GM12875 (cell line): ENCODE results near the gene ADAT1.

Experiments
- H3K4me3 ChIP-seq: one replicate; pipeline ENCODE4 v1.5.1; 2011; ENCODE audit warnings: low read depth, low read length, control low read depth
- TF ChIP-seq, protein P1 (sequence below): IDR thresholded peaks from 2 replicates; pipeline ENCODE4 v1.5.1; 2011; ENCODE audit warnings: low read depth, mild to moderate bottlenecking, control low read depth, inconsistent platforms, low read length, moderate library complexity, borderline replicate concordance; ENCODE audit not compliant: insufficient read depth

Gene ADAT1

DNA sequence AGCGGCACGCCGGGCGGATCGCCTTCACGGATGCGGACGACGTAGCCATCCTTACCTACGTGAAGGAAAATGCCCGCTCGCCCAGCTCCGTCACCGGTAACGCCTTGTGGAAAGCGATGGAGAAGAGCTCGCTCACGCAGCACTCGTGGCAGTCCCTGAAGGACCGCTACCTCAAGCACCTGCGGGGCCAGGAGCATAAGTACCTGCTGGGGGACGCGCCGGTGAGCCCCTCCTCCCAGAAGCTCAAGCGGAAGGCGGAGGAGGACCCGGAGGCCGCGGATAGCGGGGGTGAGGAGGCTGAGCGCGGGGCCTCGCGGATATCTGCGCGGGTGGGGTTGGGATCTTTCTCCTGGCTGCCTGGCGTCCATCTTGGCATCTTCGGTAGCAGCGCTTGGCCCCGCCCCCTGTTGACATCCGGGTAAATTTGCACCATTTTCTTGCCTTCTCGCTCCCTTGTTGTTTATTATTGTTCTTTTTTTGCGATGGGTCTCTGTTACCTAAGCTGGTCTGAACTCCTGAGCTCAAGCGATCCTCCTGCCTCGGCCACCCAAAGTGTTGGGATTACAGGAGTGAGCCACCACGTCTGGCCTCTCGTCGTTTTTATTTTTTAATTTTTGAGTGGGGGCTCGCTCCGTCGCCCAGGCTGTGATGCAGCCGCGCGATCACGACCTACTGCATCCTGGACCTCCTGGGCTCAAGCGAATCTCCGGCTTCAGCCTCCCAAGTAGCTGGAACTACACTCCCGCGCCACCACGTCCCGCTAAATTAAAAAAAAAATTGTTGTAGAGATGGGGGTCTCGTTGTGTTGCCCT is 25.4 kb upstream of the ADAT1 start:
- TF ChIP-seq, protein P1, sequence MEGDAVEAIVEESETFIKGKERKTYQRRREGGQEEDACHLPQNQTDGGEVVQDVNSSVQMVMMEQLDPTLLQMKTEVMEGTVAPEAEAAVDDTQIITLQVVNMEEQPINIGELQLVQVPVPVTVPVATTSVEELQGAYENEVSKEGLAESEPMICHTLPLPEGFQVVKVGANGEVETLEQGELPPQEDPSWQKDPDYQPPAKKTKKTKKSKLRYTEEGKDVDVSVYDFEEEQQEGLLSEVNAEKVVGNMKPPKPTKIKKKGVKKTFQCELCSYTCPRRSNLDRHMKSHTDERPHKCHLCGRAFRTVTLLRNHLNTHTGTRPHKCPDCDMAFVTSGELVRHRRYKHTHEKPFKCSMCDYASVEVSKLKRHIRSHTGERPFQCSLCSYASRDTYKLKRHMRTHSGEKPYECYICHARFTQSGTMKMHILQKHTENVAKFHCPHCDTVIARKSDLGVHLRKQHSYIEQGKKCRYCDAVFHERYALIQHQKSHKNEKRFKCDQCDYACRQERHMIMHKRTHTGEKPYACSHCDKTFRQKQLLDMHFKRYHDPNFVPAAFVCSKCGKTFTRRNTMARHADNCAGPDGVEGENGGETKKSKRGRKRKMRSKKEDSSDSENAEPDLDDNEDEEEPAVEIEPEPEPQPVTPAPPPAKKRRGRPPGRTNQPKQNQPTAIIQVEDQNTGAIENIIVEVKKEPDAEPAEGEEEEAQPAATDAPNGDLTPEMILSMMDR = no peak

GRCh38 chr16:75647492-75648264 is 24.6 kb upstream of the ADAT1 start, which contains the start of the genes KARS1 and TERF2IP:
Gene KARS1 (minus strand): TSS chr16:75647665. CDS start chr16:75647639, 26 bp downstream.
Gene TERF2IP (plus strand): TSS chr16:75647773. CDS start chr16:75647883, 110 bp downstream.
- H3K4me3 ChIP-seq = peak within 1 kb of the TSS; percentile 98
- TF ChIP-seq, protein P1 = no peak

More for the DNA sequence above, 25.4 kb upstream of the ADAT1 start:
- peak overlapping the region; percentile 98 for H3K4me3 ChIP-seq

- TF ChIP-seq, protein P1 = no peak
- peak overlapping the region; percentile 98 for H3K4me3 ChIP-seq
Observed at GRCh38 chr16:75647112-75647491, 24.0 kb upstream of the ADAT1 start.

DNA sequence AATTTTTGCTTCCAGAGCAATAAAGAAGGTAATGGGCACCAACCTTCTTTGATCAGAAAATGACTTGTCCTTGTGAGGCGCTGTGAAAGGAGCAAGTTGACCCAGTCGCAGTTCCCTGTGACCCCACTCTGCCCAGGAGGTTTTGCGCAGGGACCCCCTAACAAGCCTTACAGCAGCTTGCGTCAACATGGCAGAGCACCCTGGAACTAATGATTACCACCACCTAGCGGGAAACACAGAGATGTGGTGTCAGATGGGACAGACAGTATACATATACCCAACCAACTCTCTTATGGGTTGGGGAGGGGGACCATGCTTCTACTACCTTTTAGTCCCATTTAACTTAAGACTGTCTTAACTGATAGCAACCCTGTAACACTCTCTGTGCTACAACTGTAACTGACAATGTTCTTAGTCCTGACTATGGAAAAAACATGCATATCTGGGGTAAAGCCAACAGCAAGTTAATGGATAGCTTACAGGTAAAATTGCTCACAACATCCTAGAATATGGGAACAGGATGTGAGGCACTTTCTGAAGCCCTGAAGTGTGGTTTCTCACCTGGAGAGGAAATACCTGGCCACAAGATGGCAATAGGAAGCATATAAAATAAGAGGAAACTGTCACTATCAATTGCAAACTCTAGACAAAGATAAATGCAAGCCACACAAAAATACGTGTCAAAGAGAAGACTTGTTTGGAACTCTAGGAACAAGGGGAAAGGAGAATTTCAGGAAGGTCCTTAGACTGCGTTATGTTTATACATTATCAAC is 21.3 kb upstream of the ADAT1 start:
- TF ChIP-seq, protein P1 = no peak
- H3K4me3 ChIP-seq = no peak overlapping the region

DNA sequence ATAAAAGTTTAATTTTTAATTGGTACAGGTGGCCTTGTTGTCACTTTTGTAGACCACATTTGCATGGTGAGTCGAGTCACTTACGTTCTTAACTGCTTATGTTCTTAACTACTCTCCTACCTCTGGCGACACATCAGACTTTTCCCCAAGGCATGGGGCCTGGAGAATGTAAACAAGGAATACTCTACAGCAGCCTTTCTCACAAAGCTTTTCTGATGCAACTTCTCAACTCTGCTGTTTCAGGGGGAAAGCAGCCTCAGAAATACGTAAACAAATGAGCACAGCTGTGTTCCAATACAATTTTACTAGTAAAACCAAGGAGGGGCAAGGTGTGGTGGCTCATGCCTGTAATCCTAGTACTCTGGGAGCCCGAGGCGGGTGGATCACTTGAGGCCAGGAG is 17.5 kb upstream of the ADAT1 start:
- no peak overlapping the region for H3K4me3 ChIP-seq
- TF ChIP-seq, protein P1 = no peak

DNA sequence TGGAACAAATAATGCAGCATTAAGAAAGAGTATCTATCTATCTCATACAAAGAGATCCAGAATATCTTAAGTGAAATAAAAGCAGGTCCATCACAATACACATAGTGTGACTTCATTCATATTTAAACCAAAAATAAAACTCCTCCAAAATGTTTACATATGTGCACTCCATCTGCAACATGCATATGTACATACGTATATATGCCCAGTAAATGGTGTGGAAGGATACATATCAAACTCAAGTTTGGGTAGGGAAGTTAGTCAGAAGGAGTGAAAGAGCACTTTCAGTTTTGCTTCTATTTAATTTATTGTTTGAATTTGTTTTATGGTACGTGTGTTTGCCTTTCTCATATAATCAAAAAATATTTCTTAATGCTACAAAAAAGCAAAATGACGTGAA is 12.0 kb upstream of the ADAT1 start:
- H3K4me3 ChIP-seq = no peak overlapping the region
- TF ChIP-seq, protein P1 = no peak
